Gastroesophageal sphincter (tissue), 4 donors: ENCODE data around the gene LMAN2. TPM values are rescaled to one million over a fixed set of nuclear protein-coding genes. Genes with fewer than 3 reads are reported as not detected.
A peak's percentile ranks its signal among the peaks of the same experiment; 100 is the strongest.

Experiments used
- ATAC-seq: fragments of 150-250 bp; one replicate; pipeline ENCODE4 v1.9.1; 2016; ENCODE audit warnings: mild to moderate bottlenecking, moderate library complexity
- H3K27ac ChIP-seq, 4 donors: fragments of 200-600 bp; sonication (generic) in 3 of 4; 1 replicate in 3 of 4; 2 replicates in 1 of 4; pipeline ENCODE4 v1.5.1; 2016 to 2019
- H3K27me3 ChIP-seq: fragments of 200-600 bp; sonication (generic); one replicate; pipeline ENCODE4 v1.5.1; 2019
- H3K36me3 ChIP-seq, 2 donors: fragments of 200-600 bp; sonication (generic); one replicate each; pipeline ENCODE4 v1.5.1; 2019; ENCODE audit warnings: control low read depth in 1 of 2
- H3K4me1 ChIP-seq, 3 donors: fragments of 200-600 bp; sonication (generic); 1 replicate in 2 of 3; 2 replicates in 1 of 3; pipeline ENCODE4 v1.5.1; 2016 to 2019; ENCODE audit warnings: control low read depth in 2 of 3
- H3K4me3 ChIP-seq, 2 donors: fragments of 200-600 bp; sonication (generic); one replicate each; pipeline ENCODE4 v1.5.1; 2019; ENCODE audit warnings: mild to moderate bottlenecking in 1 of 2, moderate library complexity in 1 of 2
- H3K9me3 ChIP-seq, 3 donors: fragments of 200-600 bp; sonication (generic); one replicate each; pipeline ENCODE4 v1.5.1; 2017 to 2019; ENCODE audit warnings: control low read depth in 2 of 3
- EP300 ChIP-seq: sonication (generic); formaldehyde crosslinking; IDR thresholded peaks from one replicate; pipeline ENCODE4 v1.6.1; 2017; ENCODE audit warnings: antibody characterized with exemption, mild to moderate bottlenecking
- POLR2A ChIP-seq, 2 donors: fragments of 450-650 bp; IDR thresholded peaks; one replicate each; pipeline ENCODE4 v1.6.1; 2017; ENCODE audit warnings: antibody characterized with exemption in 2 of 2, mild to moderate bottlenecking in 2 of 2, moderate library complexity in 1 of 2
- POLR2AphosphoS5 ChIP-seq: sonication (generic); formaldehyde crosslinking; IDR thresholded peaks from one replicate; pipeline ENCODE4 v1.6.1; 2017; ENCODE audit warnings: antibody characterized with exemption
- WGBS, 2 donors: methylation state at CpG; one replicate each; pipeline ENCODE4 v1.1.5; 2018; ENCODE audit warnings: low coverage in 1 of 2; 5-methylcytosine and 5-hydroxymethylcytosine counted together
- total RNA-seq, 4 donors: library from RNA; depleted of rRNA; stranded (reverse); fragments of >200 nt; gene quantifications; one replicate each; pipeline ENCODE4 v1.1.0, GENCODE V29; 2016
- TF ChIP-seq, protein P1 (sequence below), 4 experiments: fragments of 200-600 bp in 2 of 4; fragments of 450-650 bp in 2 of 4; sonication (generic) in 1 of 4; IDR thresholded peaks; one replicate each; pipeline ENCODE4 v1.5.1; 2017 to 2019; ENCODE audit warnings: antibody characterized with exemption in 4 of 4, mild to moderate bottlenecking in 2 of 4, moderate library complexity in 2 of 4

LMAN2 gene
- total RNA-seq, 4 donors from 2014 or later, result 78.1 to 147 (median 111) TPM

DNA sequence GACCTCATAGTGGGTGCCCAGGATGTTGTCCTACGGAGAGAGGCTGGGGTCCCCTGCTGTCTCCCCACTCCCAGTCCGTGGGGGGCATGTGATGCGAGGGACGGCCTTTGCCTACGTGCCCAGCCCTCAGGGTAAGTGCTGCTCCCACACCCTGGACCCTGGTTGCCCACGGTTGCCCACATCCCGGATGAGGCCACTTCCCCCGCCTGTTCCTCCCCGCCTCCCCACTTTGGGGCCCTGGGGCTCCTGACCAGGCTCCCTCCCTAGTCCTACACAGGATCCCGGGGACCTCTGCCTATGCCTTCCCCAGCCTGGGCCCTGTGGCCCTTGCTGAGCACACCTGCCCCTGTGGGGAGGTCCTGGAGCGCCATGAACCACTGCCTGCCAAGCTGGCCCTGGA lies 34.3 kb upstream of the LMAN2 start:
- TF ChIP-seq POLR2A (IDR thresholded peaks at IDR 0.05), result no peak
- TF ChIP-seq EP300, result no peak
- TF ChIP-seq, protein P1, sequence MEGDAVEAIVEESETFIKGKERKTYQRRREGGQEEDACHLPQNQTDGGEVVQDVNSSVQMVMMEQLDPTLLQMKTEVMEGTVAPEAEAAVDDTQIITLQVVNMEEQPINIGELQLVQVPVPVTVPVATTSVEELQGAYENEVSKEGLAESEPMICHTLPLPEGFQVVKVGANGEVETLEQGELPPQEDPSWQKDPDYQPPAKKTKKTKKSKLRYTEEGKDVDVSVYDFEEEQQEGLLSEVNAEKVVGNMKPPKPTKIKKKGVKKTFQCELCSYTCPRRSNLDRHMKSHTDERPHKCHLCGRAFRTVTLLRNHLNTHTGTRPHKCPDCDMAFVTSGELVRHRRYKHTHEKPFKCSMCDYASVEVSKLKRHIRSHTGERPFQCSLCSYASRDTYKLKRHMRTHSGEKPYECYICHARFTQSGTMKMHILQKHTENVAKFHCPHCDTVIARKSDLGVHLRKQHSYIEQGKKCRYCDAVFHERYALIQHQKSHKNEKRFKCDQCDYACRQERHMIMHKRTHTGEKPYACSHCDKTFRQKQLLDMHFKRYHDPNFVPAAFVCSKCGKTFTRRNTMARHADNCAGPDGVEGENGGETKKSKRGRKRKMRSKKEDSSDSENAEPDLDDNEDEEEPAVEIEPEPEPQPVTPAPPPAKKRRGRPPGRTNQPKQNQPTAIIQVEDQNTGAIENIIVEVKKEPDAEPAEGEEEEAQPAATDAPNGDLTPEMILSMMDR (IDR thresholded peaks at IDR 0.05), result no peak
- no peak for TF ChIP-seq POLR2AphosphoS5

DNA sequence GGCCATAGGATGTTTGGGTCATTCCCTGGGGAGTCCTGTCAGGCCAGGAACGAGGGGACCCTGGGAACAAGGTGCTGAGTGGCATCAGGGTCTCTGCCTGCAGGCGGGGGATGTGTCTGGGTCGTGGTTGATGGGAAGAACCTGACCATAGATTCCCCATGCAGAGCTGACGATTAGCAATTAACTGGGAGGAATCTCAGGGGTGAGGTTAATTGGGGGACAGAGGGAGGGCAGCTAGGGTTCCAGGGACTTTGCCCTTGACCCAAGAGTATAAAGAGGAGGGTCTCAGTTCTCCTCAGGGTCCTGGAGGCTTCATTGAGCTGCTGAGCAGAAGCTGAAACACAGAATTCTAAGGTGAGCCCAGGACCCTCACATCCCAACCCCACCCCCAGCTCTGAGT lies 32.7 kb upstream of the LMAN2 start, which contains the start of gene SLC34A1:
Gene SLC34A1, plus strand, starts transcription at position 301 of the 400 bp plus-strand sequence. CDS start 1,308 bp downstream, outside the sequence.
- ATAC-seq, result no peak
- 60 to 100% methylated on average over 1 to 2 of the region's 4 CpGs for WGBS, 2 donors
- TF ChIP-seq POLR2AphosphoS5 (no peak), POLR2A (IDR thresholded peaks at IDR 0.05) (no peak), EP300 (no peak)
- TF ChIP-seq, protein P1 (IDR thresholded peaks at IDR 0.05), result no peak
- Histone ChIP-seq H3K9me3 (no peaks in the 10 kb centered on the region), H3K27me3 (peaks cover 39% of the 10 kb centered on the region), H3K4me3 (no peak within 1 kb of the TSS), H3K4me1 (peaks cover 0 to 12% (median 0%) of the 10 kb centered on the region in 3 donors), H3K36me3 (no peaks in the 10 kb centered on the region), H3K27ac (no peak within 1 kb of the TSS)

More for the DNA sequence above, 34.3 kb upstream of the LMAN2 start:
- Histone ChIP-seq H3K36me3 (no peaks in the 10 kb centered on the region), H3K9me3 (no peaks in the 10 kb centered on the region), H3K27me3 (peaks cover 51% of the 10 kb centered on the region), H3K4me1 (peaks cover 0 to 25% (median 5%) of the 10 kb centered on the region in 3 donors), H3K4me3 (no peak overlapping the region), H3K27ac (no peak overlapping the region)
- WGBS, 2 donors, result 60 to 90% methylated on average over 1 to 2 of the region's 11 CpGs
- no peak for ATAC-seq

- H3K4me1 ChIP-seq, result peaks cover 0 to 8% (median 0%) of the 10 kb centered on the region in 3 donors
- TF ChIP-seq POLR2A (IDR thresholded peaks at IDR 0.05) (no peak), POLR2AphosphoS5 (no peak), EP300 (no peak)
- TF ChIP-seq, protein P1 (IDR thresholded peaks at IDR 0.05), result no peak
- H3K9me3 ChIP-seq, result no peaks in the 10 kb centered on the region
- peaks cover 30% of the 10 kb centered on the region for H3K27me3 ChIP-seq
- 82 to 88% methylated on average over 5 to 8 of the region's 9 CpGs for WGBS, 2 donors
- ATAC-seq, result no peak
- H3K27ac ChIP-seq, result no peak overlapping the region
- no peak overlapping the region for H3K4me3 ChIP-seq
- H3K36me3 ChIP-seq, result no peaks in the 10 kb centered on the region
These were observed 31.7 kb upstream of the LMAN2 start for GRCh38 chr5:177383181-177383580.

- H3K4me1 ChIP-seq, result peaks cover 0 to 8% (median 0%) of the 10 kb centered on the region in 3 donors
- H3K27me3 ChIP-seq, result peaks cover 24% of the 10 kb centered on the region
- H3K9me3 ChIP-seq, result no peaks in the 10 kb centered on the region
- TF ChIP-seq POLR2A (IDR thresholded peaks at IDR 0.05) (no peak), EP300 (no peak), POLR2AphosphoS5 (peak; percentile 28)
- TF ChIP-seq, protein P1 (IDR thresholded peaks at IDR 0.05), result peak in 3 of 4 experiments; percentile 43 to 59 (median 44)
- no peak overlapping the region for H3K27ac ChIP-seq
- no peak overlapping the region for H3K4me3 ChIP-seq
- WGBS, 2 donors, result 13 to 22% methylated on average over 7 of the region's 11 CpGs
- peak; percentile 70 for ATAC-seq
- H3K36me3 ChIP-seq, result no peaks in the 10 kb centered on the region
These were observed 31.1 kb upstream of the LMAN2 start for GRCh38 chr5:177382423-177383029.

DNA sequence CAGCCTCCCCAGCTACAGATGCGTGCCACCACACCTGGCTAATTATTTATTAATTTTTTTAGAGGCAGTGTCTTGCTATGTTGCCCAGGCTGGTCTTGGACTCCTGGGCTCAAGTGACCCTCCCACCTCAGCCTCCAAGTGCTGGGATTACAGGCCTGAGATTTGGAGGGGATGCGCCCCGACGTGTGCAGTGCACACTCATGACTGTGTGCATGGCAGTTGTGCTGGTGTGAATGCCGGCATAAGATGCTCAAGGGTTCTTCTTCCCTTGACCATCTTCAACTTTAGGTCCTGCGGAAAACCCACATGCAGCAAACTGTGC lies 29.3 kb upstream of the LMAN2 start:
- H3K27me3 ChIP-seq, result peaks cover 17% of the 10 kb centered on the region
- no peak for ATAC-seq
- 80% methylated on average over 3 of the region's 6 CpGs; no CpG with 5 or more reads in 1 of the 2 donors for WGBS, 2 donors
- no peak for TF ChIP-seq EP300
- TF ChIP-seq, protein P1 (IDR thresholded peaks at IDR 0.05), result no peak
- no peak for TF ChIP-seq POLR2AphosphoS5
- no peak for TF ChIP-seq POLR2A (IDR thresholded peaks at IDR 0.05)
- H3K4me1 ChIP-seq, result peaks cover 0 to 8% (median 0%) of the 10 kb centered on the region in 3 donors
- H3K4me3 ChIP-seq, result no peak overlapping the region
- no peaks in the 10 kb centered on the region for H3K36me3 ChIP-seq
- H3K9me3 ChIP-seq, result no peaks in the 10 kb centered on the region
- H3K27ac ChIP-seq, result no peak overlapping the region
